Activated naive CD8-positive, alpha-beta T cell (primary cell): ENCODE results near the gene LITAFD.

Source experiments
- H3K27ac Mint-ChIP-seq: one replicate; pipeline ENCODE4 v1.8.0; 2021; ENCODE audit warnings: mixed read lengths
- H3K27me3 Mint-ChIP-seq: one replicate; pipeline ENCODE4 v1.8.0; 2021; ENCODE audit warnings: mixed read lengths
- H3K36me3 Mint-ChIP-seq: one replicate; pipeline ENCODE4 v1.8.0; 2021; ENCODE audit warnings: mixed read lengths
- H3K4me1 Mint-ChIP-seq: one replicate; pipeline ENCODE4 v1.8.0; 2021; ENCODE audit warnings: low read depth, mixed read lengths
- H3K4me3 Mint-ChIP-seq: one replicate; pipeline ENCODE4 v1.8.0; 2021; ENCODE audit warnings: mild to moderate bottlenecking, mixed read lengths
- H3K9me3 Mint-ChIP-seq: one replicate; pipeline ENCODE4 v1.8.0; 2021; ENCODE audit warnings: low read depth, mixed read lengths

Gene LITAFD

GRCh38 chr16:8893426-8893825, 11.3 kb downstream of the LITAFD start:
- Mint-ChIP-seq H3K36me3 (no peaks in the 10 kb centered on the region), H3K4me1 (peaks cover 2% of the 10 kb centered on the region), H3K27me3 (no peaks in the 10 kb centered on the region), H3K9me3 (no peaks in the 10 kb centered on the region), H3K4me3 (no peak overlapping the region), H3K27ac (peak overlapping the region; percentile 50)

GRCh38 chr16:8893976-8894690, 12.0 kb downstream of the LITAFD start:
- Mint-ChIP-seq H3K36me3 (no peaks in the 10 kb centered on the region), H3K4me3 (no peak overlapping the region), H3K9me3 (no peaks in the 10 kb centered on the region), H3K27me3 (no peaks in the 10 kb centered on the region), H3K4me1 (peaks cover 2% of the 10 kb centered on the region), H3K27ac (peak overlapping the region; percentile 34)

- Mint-ChIP-seq H3K9me3 (no peaks in the 10 kb centered on the region), H3K27ac (peak overlapping the region; percentile 34), H3K4me3 (no peak overlapping the region), H3K36me3 (no peaks in the 10 kb centered on the region), H3K4me1 (peaks cover 2% of the 10 kb centered on the region), H3K27me3 (no peaks in the 10 kb centered on the region)
Measured at GRCh38 chr16:8894736-8895334, 12.7 kb downstream of the LITAFD start.

- Mint-ChIP-seq H3K9me3 (no peaks in the 10 kb centered on the region), H3K27ac (peak overlapping the region; percentile 28), H3K4me1 (no peaks in the 10 kb centered on the region), H3K36me3 (peaks cover 5% of the 10 kb centered on the region), H3K27me3 (no peaks in the 10 kb centered on the region), H3K4me3 (no peak overlapping the region)
Measured at GRCh38 chr16:8898660-8899318, 16.6 kb downstream of the LITAFD start.

GRCh38 chr16:8899709-8900317, 17.7 kb downstream of the LITAFD start:
- Mint-ChIP-seq H3K27me3 (no peaks in the 10 kb centered on the region), H3K9me3 (no peaks in the 10 kb centered on the region), H3K36me3 (peaks cover 5% of the 10 kb centered on the region), H3K27ac (peak overlapping the region; percentile 23), H3K4me1 (no peaks in the 10 kb centered on the region), H3K4me3 (no peak overlapping the region)

- Mint-ChIP-seq H3K4me1 (no peaks in the 10 kb centered on the region), H3K27me3 (no peaks in the 10 kb centered on the region), H3K4me3 (no peak overlapping the region), H3K27ac (peak overlapping the region; percentile 23), H3K36me3 (peaks cover 5% of the 10 kb centered on the region), H3K9me3 (no peaks in the 10 kb centered on the region)
Measured at GRCh38 chr16:8900343-8900742, 18.2 kb downstream of the LITAFD start.

GRCh38 chr16:8901320-8901861, 19.2 kb downstream of the LITAFD start:
- no peak overlapping the region for H3K4me3 Mint-ChIP-seq
- H3K4me1 Mint-ChIP-seq, result no peaks in the 10 kb centered on the region
- no peaks in the 10 kb centered on the region for H3K9me3 Mint-ChIP-seq
- H3K36me3 Mint-ChIP-seq, result peaks cover 5% of the 10 kb centered on the region
- no peaks in the 10 kb centered on the region for H3K27me3 Mint-ChIP-seq
- H3K27ac Mint-ChIP-seq, result peak overlapping the region; percentile 66

- no peaks in the 10 kb centered on the region for H3K27me3 Mint-ChIP-seq
- H3K4me3 Mint-ChIP-seq, result no peak overlapping the region
- H3K36me3 Mint-ChIP-seq, result peaks cover 5% of the 10 kb centered on the region
- H3K4me1 Mint-ChIP-seq, result peaks cover 1% of the 10 kb centered on the region
- H3K9me3 Mint-ChIP-seq, result no peaks in the 10 kb centered on the region
- H3K27ac Mint-ChIP-seq, result no peak overlapping the region
Measured at GRCh38 chr16:8903004-8903403, 20.9 kb downstream of the LITAFD start.

- Mint-ChIP-seq H3K4me3 (no peak overlapping the region), H3K36me3 (peaks cover 5% of the 10 kb centered on the region), H3K27ac (no peak overlapping the region), H3K4me1 (peaks cover 6% of the 10 kb centered on the region), H3K9me3 (no peaks in the 10 kb centered on the region), H3K27me3 (no peaks in the 10 kb centered on the region)
Measured at GRCh38 chr16:8904018-8904430, 21.9 kb downstream of the LITAFD start.

GRCh38 chr16:8905168-8905762, 23.1 kb downstream of the LITAFD start:
- H3K27me3 Mint-ChIP-seq, result no peaks in the 10 kb centered on the region
- H3K36me3 Mint-ChIP-seq, result peaks cover 7% of the 10 kb centered on the region
- peaks cover 11% of the 10 kb centered on the region for H3K4me1 Mint-ChIP-seq
- no peak overlapping the region for H3K4me3 Mint-ChIP-seq
- no peaks in the 10 kb centered on the region for H3K9me3 Mint-ChIP-seq
- H3K27ac Mint-ChIP-seq, result peak overlapping the region; percentile 16

- no peaks in the 10 kb centered on the region for H3K27me3 Mint-ChIP-seq
Measured at GRCh38 chr16:8905795-8906591, 23.8 kb downstream of the LITAFD start.

GRCh38 chr16:8907096-8907495, 24.9 kb downstream of the LITAFD start:
- Mint-ChIP-seq H3K36me3 (peaks cover 3% of the 10 kb centered on the region), H3K4me3 (no peak overlapping the region), H3K4me1 (peaks cover 22% of the 10 kb centered on the region), H3K27ac (peak overlapping the region; percentile 29), H3K27me3 (no peaks in the 10 kb centered on the region), H3K9me3 (no peaks in the 10 kb centered on the region)

More at GRCh38 chr16:8905795-8906591, 23.8 kb downstream of the LITAFD start:
- no peak overlapping the region for H3K27ac Mint-ChIP-seq
- peaks cover 3% of the 10 kb centered on the region for H3K36me3 Mint-ChIP-seq
- no peaks in the 10 kb centered on the region for H3K9me3 Mint-ChIP-seq
- H3K4me3 Mint-ChIP-seq, result no peak overlapping the region
- peaks cover 17% of the 10 kb centered on the region for H3K4me1 Mint-ChIP-seq

GRCh38 chr16:8908810-8909468, 26.8 kb downstream of the LITAFD start:
- Mint-ChIP-seq H3K4me3 (no peak overlapping the region), H3K9me3 (no peaks in the 10 kb centered on the region), H3K36me3 (peaks cover 3% of the 10 kb centered on the region), H3K27ac (peak overlapping the region; percentile 70), H3K27me3 (no peaks in the 10 kb centered on the region), H3K4me1 (peaks cover 26% of the 10 kb centered on the region)
